Sigmoid colon (tissue), 7 donors: ENCODE results near the gene TRAPPC5. TPM values are rescaled to one million over a fixed set of nuclear protein-coding genes. Genes with fewer than 3 reads are reported as not detected.

Experiments
- DNase-seq: peaks from one replicate; pipeline ENCODE4 v3.0.0-alpha.2; 2019
- H3K27ac ChIP-seq, 4 donors: fragments of 200-600 bp; sonication (generic); one replicate each; pipeline ENCODE4 v1.5.1; 2016 to 2019; ENCODE audit warnings: mild to moderate bottlenecking in 1 of 4
- H3K27me3 ChIP-seq, 3 donors: fragments of 200-600 bp; sonication (generic); one replicate each; pipeline ENCODE4 v1.5.1; 2019; ENCODE audit warnings: mild to moderate bottlenecking in 1 of 3
- H3K36me3 ChIP-seq, 4 donors: fragments of 200-600 bp; sonication (generic); one replicate each; pipeline ENCODE4 v1.5.1; 2016 to 2019
- H3K4me1 ChIP-seq, 4 donors: fragments of 200-600 bp; sonication (generic); one replicate each; pipeline ENCODE4 v1.5.1; 2017 to 2019
- H3K4me3 ChIP-seq, 4 donors: fragments of 200-600 bp; sonication (generic); one replicate each; pipeline ENCODE4 v1.5.1; 2017 to 2019; ENCODE audit warnings: mild to moderate bottlenecking in 2 of 4, moderate library complexity in 1 of 4
- H3K9me3 ChIP-seq, 4 donors: fragments of 200-600 bp in 3 of 4; sonication (generic) in 3 of 4; one replicate each; pipeline versions ENCODE4 v1.5.1 to v1.6.1; 2013 to 2019
- EP300 ChIP-seq, 4 donors: sonication (generic); formaldehyde crosslinking; IDR thresholded peaks; one replicate each; pipeline ENCODE4 v1.6.1; 2017; ENCODE audit warnings: antibody characterized with exemption in 4 of 4
- POLR2A ChIP-seq, 2 donors: fragments of 450-650 bp; IDR thresholded peaks; one replicate each; pipeline ENCODE4 v1.6.1; 2016; ENCODE audit warnings: antibody characterized with exemption in 2 of 2, mild to moderate bottlenecking in 2 of 2, moderate library complexity in 2 of 2
- POLR2AphosphoS5 ChIP-seq, 4 donors: sonication (generic); formaldehyde crosslinking; IDR thresholded peaks; one replicate each; pipeline ENCODE4 v1.6.1; 2017; ENCODE audit warnings: antibody characterized with exemption in 4 of 4
- WGBS, 2 donors: extraction: QIAGEN DNeasy Blood & Tissue Kit; methylation state at CpG; one replicate each; pipeline ENCODE4 v1.1.7; 2013; 5-methylcytosine and 5-hydroxymethylcytosine counted together
- intact Hi-C: fragments of 100-400 bp; cut with DNase I; formaldehyde crosslinking; loops from one replicate; pipeline ENCODE4 v1.15.1; 2023
- polyA plus RNA-seq, 3 donors: library from polyadenylated mRNA; stranded (reverse); fragments of 200-250 nt; gene quantifications; one replicate each; pipeline ENCODE4 v1.2.3, GENCODE V29; 2013
- total RNA-seq, 4 donors: library from RNA; depleted of rRNA; stranded (reverse); fragments of >200 nt; gene quantifications; one replicate each; pipeline ENCODE4 v1.1.0, GENCODE V29; 2016
- TF ChIP-seq, protein P1 (sequence below), 4 experiments: fragments of 450-650 bp in 3 of 4; fragments of 200-600 bp in 1 of 4; IDR thresholded peaks; one replicate each; pipeline ENCODE4 v1.5.1; 2016 to 2019; ENCODE audit warnings: antibody characterized with exemption in 4 of 4, mild to moderate bottlenecking in 3 of 4, moderate library complexity in 2 of 4
- donor health status: healthy with polysubstance abuse.
- donor health status: Bipolar disorder and iron deficiency.
- donor health status: healthy.

The TRAPPC5 gene
- total and polyA plus RNA-seq, 7 donors, result 32.8 to 89.6 (median 55.3) TPM

DNA sequence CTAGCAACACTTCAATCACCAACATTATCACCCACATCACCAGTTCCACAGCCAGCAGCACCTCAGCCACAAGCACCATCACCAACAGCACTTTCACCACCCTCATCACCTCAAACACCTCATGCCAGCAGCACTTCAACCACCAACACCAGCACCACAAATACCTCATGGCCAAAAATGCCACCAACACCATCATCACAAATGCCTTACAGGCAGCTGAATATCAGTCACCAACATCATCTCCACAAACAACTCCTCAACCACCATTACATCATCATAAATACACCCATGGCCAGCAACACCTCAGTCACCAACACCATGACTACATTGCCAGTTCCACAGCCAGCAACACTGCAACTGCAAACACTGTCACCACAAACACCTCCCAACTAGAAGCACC lies 10.9 kb downstream of the TRAPPC5 start:
- H3K27ac ChIP-seq, result no peak overlapping the region
- TF ChIP-seq POLR2A (IDR thresholded peaks at IDR 0.05), result no peak
- TF ChIP-seq, protein P1, sequence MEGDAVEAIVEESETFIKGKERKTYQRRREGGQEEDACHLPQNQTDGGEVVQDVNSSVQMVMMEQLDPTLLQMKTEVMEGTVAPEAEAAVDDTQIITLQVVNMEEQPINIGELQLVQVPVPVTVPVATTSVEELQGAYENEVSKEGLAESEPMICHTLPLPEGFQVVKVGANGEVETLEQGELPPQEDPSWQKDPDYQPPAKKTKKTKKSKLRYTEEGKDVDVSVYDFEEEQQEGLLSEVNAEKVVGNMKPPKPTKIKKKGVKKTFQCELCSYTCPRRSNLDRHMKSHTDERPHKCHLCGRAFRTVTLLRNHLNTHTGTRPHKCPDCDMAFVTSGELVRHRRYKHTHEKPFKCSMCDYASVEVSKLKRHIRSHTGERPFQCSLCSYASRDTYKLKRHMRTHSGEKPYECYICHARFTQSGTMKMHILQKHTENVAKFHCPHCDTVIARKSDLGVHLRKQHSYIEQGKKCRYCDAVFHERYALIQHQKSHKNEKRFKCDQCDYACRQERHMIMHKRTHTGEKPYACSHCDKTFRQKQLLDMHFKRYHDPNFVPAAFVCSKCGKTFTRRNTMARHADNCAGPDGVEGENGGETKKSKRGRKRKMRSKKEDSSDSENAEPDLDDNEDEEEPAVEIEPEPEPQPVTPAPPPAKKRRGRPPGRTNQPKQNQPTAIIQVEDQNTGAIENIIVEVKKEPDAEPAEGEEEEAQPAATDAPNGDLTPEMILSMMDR (IDR thresholded peaks at IDR 0.05), result no peak
- no peak for TF ChIP-seq POLR2AphosphoS5 (IDR thresholded peaks at IDR 0.05)
- no peak for TF ChIP-seq EP300 (IDR thresholded peaks at IDR 0.05)
- H3K4me3 ChIP-seq, result no peak overlapping the region
- no peak for DNase-seq
- intact Hi-C loops, result no loop called here
- H3K4me1 ChIP-seq, result no peaks in the 10 kb centered on the region
- no peaks in the 10 kb centered on the region for H3K9me3 ChIP-seq
- no peaks in the 10 kb centered on the region for H3K36me3 ChIP-seq
- peaks cover 0 to 29% (median 0%) of the 10 kb centered on the region in 3 donors for H3K27me3 ChIP-seq

DNA sequence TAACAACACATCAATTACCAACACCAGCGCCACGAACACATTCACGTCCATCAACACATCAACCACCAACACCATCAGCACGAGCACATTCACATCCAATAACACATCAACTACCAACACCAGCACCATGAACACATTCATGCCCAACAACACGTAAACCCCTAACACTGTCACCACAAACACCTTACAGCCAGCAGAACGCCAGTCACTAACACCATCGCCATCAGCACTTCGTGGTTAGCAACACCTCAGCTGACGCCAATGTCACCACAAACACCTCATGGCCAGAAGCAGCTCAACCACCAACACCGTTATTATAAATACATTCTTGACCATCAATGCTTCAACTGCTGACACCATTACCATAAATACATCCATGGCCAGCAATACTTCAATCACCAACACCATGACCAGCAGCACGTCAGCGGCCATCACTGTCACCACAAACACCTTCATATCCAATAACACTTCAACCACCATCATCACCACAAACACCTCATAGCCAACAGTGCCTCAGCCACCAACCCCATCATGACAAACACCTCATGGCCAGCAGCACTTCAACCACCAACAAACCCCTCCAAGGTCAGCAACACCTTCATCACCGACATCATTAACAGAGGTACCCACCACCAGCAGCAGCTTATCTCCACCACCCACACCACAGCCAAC lies 11.9 kb downstream of the TRAPPC5 start:
- TF ChIP-seq POLR2A (IDR thresholded peaks at IDR 0.05), result no peak
- no peak for TF ChIP-seq EP300 (IDR thresholded peaks at IDR 0.05)
- TF ChIP-seq POLR2AphosphoS5 (IDR thresholded peaks at IDR 0.05), result no peak
- TF ChIP-seq, protein P1 (IDR thresholded peaks at IDR 0.05), result no peak
- no peaks in the 10 kb centered on the region for H3K9me3 ChIP-seq
- intact Hi-C loops, result no loop called here
- DNase-seq, result no peak
- H3K36me3 ChIP-seq, result no peaks in the 10 kb centered on the region
- H3K27ac ChIP-seq, result no peak overlapping the region
- WGBS, 2 donors, result 69 to 71% methylated on average over 13 of the region's 13 CpGs
- H3K27me3 ChIP-seq, result peaks cover 0 to 40% (median 7%) of the 10 kb centered on the region in 3 donors
- H3K4me3 ChIP-seq, result no peak overlapping the region
- H3K4me1 ChIP-seq, result no peaks in the 10 kb centered on the region

DNA sequence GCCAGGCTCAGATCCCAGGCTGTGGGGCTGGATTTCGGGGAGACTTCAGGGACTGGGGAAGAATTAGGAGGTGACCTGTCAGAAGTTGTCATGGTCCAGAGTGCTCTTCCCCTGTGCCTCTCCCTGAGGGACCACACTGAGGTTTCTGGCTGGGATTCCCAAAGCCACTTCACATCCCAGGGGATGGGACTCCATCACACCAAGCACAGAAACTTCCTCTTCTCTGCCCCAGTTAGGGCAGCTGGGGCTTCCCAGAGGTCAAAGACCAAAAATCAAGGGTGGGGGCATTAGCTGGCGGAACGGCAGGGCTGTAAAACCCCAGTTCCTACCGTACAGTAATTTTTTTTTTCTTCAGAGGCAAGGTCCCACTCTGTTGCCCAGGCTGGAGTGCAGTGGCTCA lies 13.9 kb downstream of the TRAPPC5 start:
- intact Hi-C loops, result no loop called here
- 25 to 41% methylated on average over 4 of the region's 4 CpGs for WGBS, 2 donors
- no peaks in the 10 kb centered on the region for H3K36me3 ChIP-seq
- no peak for DNase-seq
- no peaks in the 10 kb centered on the region for H3K4me1 ChIP-seq
- H3K27ac ChIP-seq, result no peak overlapping the region
- no peak overlapping the region for H3K4me3 ChIP-seq
- peaks cover 5 to 52% (median 26%) of the 10 kb centered on the region in 3 donors for H3K27me3 ChIP-seq
- no peak for TF ChIP-seq EP300 (IDR thresholded peaks at IDR 0.05)
- no peak for TF ChIP-seq POLR2A (IDR thresholded peaks at IDR 0.05)
- TF ChIP-seq, protein P1 (IDR thresholded peaks at IDR 0.05), result no peak
- no peak for TF ChIP-seq POLR2AphosphoS5 (IDR thresholded peaks at IDR 0.05)
- H3K9me3 ChIP-seq, result no peaks in the 10 kb centered on the region

DNA sequence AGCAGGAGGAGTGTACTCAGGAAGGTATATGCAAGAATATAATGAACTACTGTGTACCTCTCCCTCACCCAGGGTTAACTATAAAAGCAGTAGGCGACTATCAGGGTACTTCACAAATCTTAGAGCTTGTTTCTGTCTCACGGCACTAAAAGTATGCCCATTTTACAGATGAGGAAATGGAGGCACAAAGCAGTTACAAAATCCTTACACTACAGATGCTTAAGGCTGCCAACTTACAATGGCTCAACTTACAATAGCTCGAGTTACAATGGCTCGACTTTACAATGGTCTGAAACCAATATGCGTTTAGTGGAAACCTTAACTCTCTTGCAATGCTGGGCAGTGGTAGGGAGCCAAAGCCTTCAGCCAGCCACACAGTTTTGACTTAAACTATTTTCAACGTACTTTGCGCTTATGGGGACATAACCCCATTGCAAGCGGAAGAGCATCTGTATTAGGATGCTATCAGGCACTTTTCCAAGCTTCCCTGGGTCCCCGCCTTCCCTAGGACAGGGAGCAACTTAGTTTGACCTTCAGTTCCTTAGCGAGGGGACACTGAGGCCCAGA lies 17.2 kb downstream of the TRAPPC5 start:
- no peaks in the 10 kb centered on the region for H3K4me1 ChIP-seq
- intact Hi-C loops, result no loop called here
- no peak for TF ChIP-seq POLR2AphosphoS5 (IDR thresholded peaks at IDR 0.05)
- TF ChIP-seq EP300 (IDR thresholded peaks at IDR 0.05), result no peak
- TF ChIP-seq, protein P1 (IDR thresholded peaks at IDR 0.05), result no peak
- no peak for TF ChIP-seq POLR2A (IDR thresholded peaks at IDR 0.05)
- H3K9me3 ChIP-seq, result no peaks in the 10 kb centered on the region
- no peak overlapping the region for H3K4me3 ChIP-seq
- WGBS, 2 donors, result 75 to 85% methylated on average over 10 of the region's 10 CpGs
- H3K27me3 ChIP-seq, result peaks cover 5 to 51% (median 35%) of the 10 kb centered on the region in 3 donors
- H3K36me3 ChIP-seq, result no peaks in the 10 kb centered on the region
- no peak for DNase-seq
- H3K27ac ChIP-seq, result no peak overlapping the region
